ENCODE data around the gene DCC. TPM values are rescaled to one million over a fixed set of nuclear protein-coding genes. Genes with fewer than 3 reads are reported as not detected.

Gene DCC
- total and polyA plus RNA-seq, 3 donors from 2014 or later, result 7.9 to 42.1 (median 24.5) TPM

- TF ChIP-seq POLR2A (IDR thresholded peaks at IDR 0.05) (no peak), CTCF (IDR thresholded peaks at IDR 0.05) (no peak)
- H3K27ac ChIP-seq, result no peak overlapping the region
- WGBS, 2 donors, result 81 to 82% methylated on average over 3 of the region's 3 CpGs
- no peaks in the 10 kb centered on the region for H3K4me1 ChIP-seq
- H3K4me3 ChIP-seq, result no peak overlapping the region
- H3K9me3 ChIP-seq, result no peaks in the 10 kb centered on the region
- no peaks in the 10 kb centered on the region for H3K27me3 ChIP-seq
- intact Hi-C loops (cut with DNase I; ENCODE audit: low total_unique reads), result no loop called here
- no peak for DNase-seq
- no peaks in the 10 kb centered on the region for H3K36me3 ChIP-seq (ENCODE audit: low read depth, missing control alignments)
These were observed 700.3 kb downstream of the DCC start for GRCh38 chr18:53040286-53040685.

GRCh38 chr18:53056064-53056463 is 716.1 kb downstream of the DCC start:
- intact Hi-C loops (cut with DNase I; ENCODE audit: low total_unique reads), result no loop called here
- Histone ChIP-seq H3K27ac (no peak overlapping the region), H3K36me3 (ENCODE audit: low read depth, missing control alignments) (no peaks in the 10 kb centered on the region), H3K4me3 (no peak overlapping the region), H3K9me3 (no peaks in the 10 kb centered on the region), H3K27me3 (no peaks in the 10 kb centered on the region), H3K4me1 (no peaks in the 10 kb centered on the region)
- 68 to 69% methylated on average over 6 of the region's 6 CpGs for WGBS, 2 donors
- DNase-seq, result no peak
- TF ChIP-seq POLR2A (IDR thresholded peaks at IDR 0.05) (no peak), CTCF (IDR thresholded peaks at IDR 0.05) (no peak)

- WGBS, 2 donors, result 53 to 61% methylated on average over 6 of the region's 6 CpGs
- intact Hi-C loops (cut with DNase I; ENCODE audit: low total_unique reads), result no loop called here
- no peak for TF ChIP-seq CTCF (IDR thresholded peaks at IDR 0.05)
- no peak for TF ChIP-seq POLR2A (IDR thresholded peaks at IDR 0.05)
- Histone ChIP-seq H3K36me3 (ENCODE audit: low read depth, missing control alignments) (no peaks in the 10 kb centered on the region), H3K27ac (no peak overlapping the region), H3K4me1 (no peaks in the 10 kb centered on the region), H3K4me3 (no peak overlapping the region), H3K27me3 (no peaks in the 10 kb centered on the region), H3K9me3 (no peaks in the 10 kb centered on the region)
- no peak for DNase-seq
These were observed 730.8 kb downstream of the DCC start for GRCh38 chr18:53070788-53071187.

GRCh38 chr18:53080687-53081086 is 740.7 kb downstream of the DCC start:
- Histone ChIP-seq H3K27me3 (no peaks in the 10 kb centered on the region), H3K4me1 (no peaks in the 10 kb centered on the region), H3K9me3 (no peaks in the 10 kb centered on the region), H3K36me3 (ENCODE audit: low read depth, missing control alignments) (no peaks in the 10 kb centered on the region), H3K4me3 (no peak overlapping the region), H3K27ac (no peak overlapping the region)
- TF ChIP-seq POLR2A (IDR thresholded peaks at IDR 0.05) (no peak), CTCF (IDR thresholded peaks at IDR 0.05) (no peak)
- no peak for DNase-seq
- intact Hi-C loops (cut with DNase I; ENCODE audit: low total_unique reads), result no loop called here
- 77 to 92% methylated on average over 2 of the region's 2 CpGs for WGBS, 2 donors

- TF ChIP-seq POLR2A (IDR thresholded peaks at IDR 0.05) (no peak), CTCF (IDR thresholded peaks at IDR 0.05) (no peak)
- Histone ChIP-seq H3K36me3 (ENCODE audit: low read depth, missing control alignments) (no peaks in the 10 kb centered on the region), H3K4me3 (no peak overlapping the region), H3K27me3 (no peaks in the 10 kb centered on the region), H3K4me1 (no peaks in the 10 kb centered on the region), H3K9me3 (no peaks in the 10 kb centered on the region), H3K27ac (no peak overlapping the region)
- intact Hi-C loops (cut with DNase I; ENCODE audit: low total_unique reads), result no loop called here
- WGBS, 2 donors, result 38 to 44% methylated on average over 5 of the region's 5 CpGs
- no peak for DNase-seq
These were observed 753.6 kb downstream of the DCC start for GRCh38 chr18:53093636-53094035.

All from testis (tissue), 3 donors.